GM19023 (cell line): ENCODE measurements around the gene SUCO.
"Not testable (repeated sequence)": the region's sequence is repeated elsewhere in the genome, so short reads cannot be mapped to it uniquely, and the experiment has no call there.

Source experiments
- ATAC-seq: cut with Tn5 transposase; IDR thresholded peaks from one replicate; pipeline ENCODE4 v1.9.1; 2021; ENCODE audit warnings: mild to moderate bottlenecking, moderate library complexity; ENCODE audit not compliant: unreplicated experiment

The SUCO gene

GRCh38 chr1:172532700-172533512, at the start of gene SUCO:
Gene SUCO (plus strand): TSS chr1:172533150. CDS start chr1:172533436, 286 bp downstream.
- peak; percentile 85 for ATAC-seq

GRCh38 chr1:172483448-172483847, 49.5 kb upstream of the SUCO start:
- no peak for ATAC-seq

GRCh38 chr1:172484252-172484651, 48.7 kb upstream of the SUCO start:
- no peak for ATAC-seq

GRCh38 chr1:172485626-172486025, 47.3 kb upstream of the SUCO start:
- ATAC-seq, result no peak

- ATAC-seq, result no peak
Observed at GRCh38 chr1:172486805-172487454, 46.0 kb upstream of the SUCO start.

- ATAC-seq, result no peak
Observed at GRCh38 chr1:172487550-172487949, 45.4 kb upstream of the SUCO start.

GRCh38 chr1:172488393-172488792, 44.6 kb upstream of the SUCO start:
- no peak for ATAC-seq

- no peak for ATAC-seq
Observed at GRCh38 chr1:172489847-172490246, 43.1 kb upstream of the SUCO start.

- no peak for ATAC-seq
Observed at GRCh38 chr1:172492421-172492820, 40.5 kb upstream of the SUCO start.

- no peak for ATAC-seq
Observed at GRCh38 chr1:172494166-172494565, 38.8 kb upstream of the SUCO start.

- ATAC-seq, result not testable (repeated sequence)
Observed at GRCh38 chr1:172496127-172496526, 36.8 kb upstream of the SUCO start.

GRCh38 chr1:172496678-172497077, 36.3 kb upstream of the SUCO start:
- ATAC-seq, result no peak

- no peak for ATAC-seq
Observed at GRCh38 chr1:172497230-172497629, 35.7 kb upstream of the SUCO start.

- no peak for ATAC-seq
Observed at GRCh38 chr1:172498857-172499256, 34.1 kb upstream of the SUCO start.

- no peak for ATAC-seq
Observed at GRCh38 chr1:172499636-172500141, 33.3 kb upstream of the SUCO start.

GRCh38 chr1:172500207-172500606, 32.7 kb upstream of the SUCO start:
- no peak for ATAC-seq

- no peak for ATAC-seq
Observed at GRCh38 chr1:172507741-172508140, 25.2 kb upstream of the SUCO start.

GRCh38 chr1:172510479-172510878, 22.5 kb upstream of the SUCO start:
- ATAC-seq, result no peak

GRCh38 chr1:172512591-172512990, 20.4 kb upstream of the SUCO start:
- ATAC-seq, result no peak

- ATAC-seq, result no peak
Observed at GRCh38 chr1:172513479-172513878, 19.5 kb upstream of the SUCO start.

GRCh38 chr1:172514108-172514507, 18.8 kb upstream of the SUCO start:
- no peak for ATAC-seq

- no peak for ATAC-seq
Observed at GRCh38 chr1:172515436-172515835, 17.5 kb upstream of the SUCO start.
